Coronary artery (tissue), 2 donors: ENCODE data around the gene FBXO8.

Source experiments
- DNase-seq: peaks from one replicate; pipeline ENCODE4 v3.0.0-alpha.2; 2017; ENCODE audit warnings: low spot score
- H3K27ac ChIP-seq, 2 donors: fragments of 200-600 bp; sonication (generic); one replicate each; pipeline ENCODE4 v1.5.1; 2016 to 2019
- H3K4me3 ChIP-seq: fragments of 200-600 bp; sonication (generic); 2 replicates; pipeline ENCODE4 v1.5.1; 2016; ENCODE audit warnings: mild to moderate bottlenecking, moderate library complexity
- CTCF ChIP-seq: fragments of 200-600 bp; sonication (generic); IDR thresholded peaks from one replicate; pipeline ENCODE4 v1.5.1; 2019; ENCODE audit warnings: antibody characterized with exemption

Gene FBXO8

GRCh38 chr4:174282836-174283506 is 496 bp downstream of the FBXO8 start:
- TF ChIP-seq CTCF: no peak
- peak overlapping the region; percentile 92 to 98 for H3K27ac ChIP-seq
- DNase-seq: peak; percentile 89
- peak overlapping the region; percentile 80 for H3K4me3 ChIP-seq

GRCh38 chr4:174281901-174282300 is 1.6 kb downstream of the FBXO8 start:
- no peak for TF ChIP-seq CTCF
- no peak for DNase-seq
- Histone ChIP-seq H3K27ac (no peak overlapping the region), H3K4me3 (peak overlapping the region; percentile 80)

GRCh38 chr4:174281182-174281737 is 2.2 kb downstream of the FBXO8 start:
- Histone ChIP-seq H3K27ac (no peak overlapping the region), H3K4me3 (no peak overlapping the region)
- TF ChIP-seq CTCF: no peak
- no peak for DNase-seq

- no peak overlapping the region for H3K27ac ChIP-seq
- TF ChIP-seq CTCF: no peak
- no peak overlapping the region for H3K4me3 ChIP-seq
- no peak for DNase-seq
Observed at GRCh38 chr4:174279433-174280155, 3.9 kb downstream of the FBXO8 start.

- no peak overlapping the region for H3K4me3 ChIP-seq
- H3K27ac ChIP-seq: no peak overlapping the region
- no peak for TF ChIP-seq CTCF
- no peak for DNase-seq
Observed at GRCh38 chr4:174278467-174278866, 5.0 kb downstream of the FBXO8 start.

GRCh38 chr4:174277433-174277832 is 6.0 kb downstream of the FBXO8 start:
- H3K27ac ChIP-seq: no peak overlapping the region
- DNase-seq: no peak
- TF ChIP-seq CTCF: no peak

GRCh38 chr4:174275101-174275500 is 8.4 kb downstream of the FBXO8 start:
- H3K4me3 ChIP-seq: no peak overlapping the region
- no peak for TF ChIP-seq CTCF
- no peak overlapping the region for H3K27ac ChIP-seq
- no peak for DNase-seq

More at GRCh38 chr4:174277433-174277832, 6.0 kb downstream of the FBXO8 start:
- H3K4me3 ChIP-seq: no peak overlapping the region
